HEK293 (cell line): ENCODE measurements around the gene PHC1.

Experiments
- CTCF ChIA-PET: fragments of 350-600 bp; formaldehyde crosslinking; extraction: SDS; loops from one replicate; lab custom pipeline; 2021; ENCODE audit warnings: antibody characterized with exemption; lab: Yijun Ruan, JAX
- POLR2A ChIA-PET: fragments of 300-600 bp; formaldehyde crosslinking; extraction: SDS; loops from one replicate; lab custom pipeline; 2020; ENCODE audit warnings: antibody characterized with exemption, inconsistent platforms; lab: Yijun Ruan, JAX
- H3K27ac ChIP-seq: fragments of 200-500 bp; sonication (Bioruptor generic); 2 replicates; pipeline ENCODE4 v1.5.1; 2014; ENCODE audit warnings: low read depth, low read length, control low read depth, inconsistent platforms; ENCODE audit errors: extremely low read depth
- H3K36me3 ChIP-seq, 2 experiments: fragments of 200-500 bp in 1 of 2; sonication (Bioruptor generic) in 1 of 2; 1 replicate in 1 of 2; 2 replicates in 1 of 2; pipeline ENCODE4 v1.5.1; 2014 to 2017; ENCODE audit warnings: inconsistent platforms in 2 of 2, low read length in 2 of 2; ENCODE audit not compliant: control insufficient read depth in 2 of 2, insufficient read depth in 1 of 2
- H3K4me1 ChIP-seq: fragments of 200-500 bp; sonication (Bioruptor generic); 2 replicates; pipeline ENCODE4 v1.5.1; 2014; ENCODE audit warnings: mild to moderate bottlenecking, low read length, inconsistent platforms; ENCODE audit not compliant: control insufficient read depth, insufficient read depth
- H3K4me3 ChIP-seq: 2 replicates; pipeline ENCODE4 v1.5.1; 2011; ENCODE audit warnings: low read depth, mild to moderate bottlenecking, control low read depth, low read length, moderate library complexity
- H3K9me3 ChIP-seq: fragments of 200-500 bp; sonication (Bioruptor generic); 2 replicates; pipeline ENCODE4 v1.5.1; 2014; ENCODE audit warnings: low read depth, low read length, inconsistent platforms; ENCODE audit not compliant: control insufficient read depth, insufficient read depth
- FEZF1 ChIP-seq: fragments of 450-650 bp; formaldehyde crosslinking; IDR thresholded peaks from 2 replicates; pipeline ENCODE4 v1.5.1; 2016; ENCODE audit warnings: missing biosample characterization, missing genetic modification characterization
- HOXD13 ChIP-seq: sonication (generic); formaldehyde crosslinking; IDR thresholded peaks from 2 replicates; pipeline ENCODE4 v1.8.0; 2022; ENCODE audit warnings: missing genetic modification reagents, borderline replicate concordance
- KLF1 ChIP-seq: fragments of 450-650 bp; formaldehyde crosslinking; IDR thresholded peaks from 2 replicates; pipeline ENCODE4 v1.5.1; 2016; ENCODE audit warnings: missing biosample characterization, missing genetic modification characterization
- KLF16 ChIP-seq: fragments of 450-650 bp; formaldehyde crosslinking; IDR thresholded peaks from 2 replicates; pipeline ENCODE4 v1.5.1; 2017; ENCODE audit warnings: missing biosample characterization, missing genetic modification characterization
- KLF8 ChIP-seq: fragments of 450-650 bp; formaldehyde crosslinking; IDR thresholded peaks from 2 replicates; pipeline ENCODE4 v1.5.1; 2016; ENCODE audit warnings: missing biosample characterization, missing genetic modification characterization
- OSR2 ChIP-seq: fragments of 450-650 bp; formaldehyde crosslinking; IDR thresholded peaks from 2 replicates; pipeline ENCODE4 v1.5.1; 2016; ENCODE audit warnings: missing biosample characterization, missing genetic modification characterization
- TSHZ1 ChIP-seq: fragments of 450-650 bp; formaldehyde crosslinking; IDR thresholded peaks from 2 replicates; pipeline ENCODE4 v1.5.1; 2016; ENCODE audit warnings: missing biosample characterization, missing genetic modification characterization, borderline replicate concordance
- YY2 ChIP-seq: fragments of 450-650 bp; formaldehyde crosslinking; IDR thresholded peaks from 2 replicates; pipeline ENCODE4 v1.5.1; 2016; ENCODE audit warnings: missing biosample characterization, missing genetic modification characterization
- ZNF132 ChIP-seq: fragments of 450-650 bp; formaldehyde crosslinking; IDR thresholded peaks from 2 replicates; pipeline ENCODE4 v1.5.1; 2017; ENCODE audit warnings: missing biosample characterization, missing genetic modification characterization, borderline replicate concordance
- ZNF133 ChIP-seq: fragments of 450-650 bp; formaldehyde crosslinking; IDR thresholded peaks from 2 replicates; pipeline ENCODE4 v1.5.1; 2016; ENCODE audit warnings: missing biosample characterization, missing genetic modification characterization
- ZNF211 ChIP-seq: fragments of 450-650 bp; formaldehyde crosslinking; IDR thresholded peaks from 2 replicates; pipeline ENCODE4 v1.5.1; 2016; ENCODE audit warnings: low read depth, missing biosample characterization, missing genetic modification characterization
- ZNF221 ChIP-seq: fragments of 450-650 bp; formaldehyde crosslinking; IDR thresholded peaks from 2 replicates; pipeline ENCODE4 v1.5.1; 2017; ENCODE audit warnings: missing biosample characterization, missing genetic modification characterization, borderline replicate concordance
- ZNF302 ChIP-seq: fragments of 450-650 bp; formaldehyde crosslinking; IDR thresholded peaks from 2 replicates; pipeline ENCODE4 v1.5.1; 2016; ENCODE audit warnings: missing biosample characterization, missing genetic modification characterization, low read depth
- ZNF324 ChIP-seq: fragments of 450-650 bp; formaldehyde crosslinking; IDR thresholded peaks from 2 replicates; pipeline ENCODE4 v1.5.1; 2016; ENCODE audit warnings: missing biosample characterization, missing genetic modification characterization
- ZNF544 ChIP-seq: fragments of 450-650 bp; formaldehyde crosslinking; IDR thresholded peaks from 2 replicates; pipeline ENCODE4 v1.5.0; 2017; ENCODE audit warnings: missing biosample characterization, missing genetic modification characterization
- ZNF571 ChIP-seq: fragments of 450-650 bp; formaldehyde crosslinking; IDR thresholded peaks from 2 replicates; pipeline ENCODE4 v1.5.0; 2017; ENCODE audit warnings: missing biosample characterization, missing genetic modification characterization
- ZNF596 ChIP-seq: fragments of 450-650 bp; IDR thresholded peaks from 2 replicates; pipeline ENCODE4 v1.5.0; 2018; ENCODE audit warnings: missing biosample characterization, mild to moderate bottlenecking, missing genetic modification characterization, moderate library complexity
- ZNF624 ChIP-seq: fragments of 450-650 bp; formaldehyde crosslinking; IDR thresholded peaks from 2 replicates; pipeline ENCODE4 v1.5.1; 2017; ENCODE audit warnings: missing biosample characterization, missing genetic modification characterization
- ZNF768 ChIP-seq: fragments of 450-650 bp; formaldehyde crosslinking; IDR thresholded peaks from 2 replicates; pipeline ENCODE4 v1.5.1; 2018; ENCODE audit warnings: missing biosample characterization, mild to moderate bottlenecking, missing genetic modification characterization
- ZNF776 ChIP-seq: fragments of 450-650 bp; formaldehyde crosslinking; IDR thresholded peaks from 2 replicates; pipeline ENCODE4 v1.5.0; 2017; ENCODE audit warnings: missing biosample characterization, missing genetic modification characterization, borderline replicate concordance
- ZNF791 ChIP-seq: fragments of 450-650 bp; formaldehyde crosslinking; IDR thresholded peaks from 2 replicates; pipeline ENCODE4 v1.5.1; 2016; ENCODE audit warnings: missing biosample characterization, missing genetic modification characterization
- ZSCAN16 ChIP-seq: fragments of 450-650 bp; formaldehyde crosslinking; IDR thresholded peaks from 2 replicates; pipeline ENCODE4 v1.5.1; 2016; ENCODE audit warnings: missing biosample characterization, missing genetic modification characterization
- ZSCAN4 ChIP-seq: fragments of 450-650 bp; formaldehyde crosslinking; IDR thresholded peaks from 2 replicates; pipeline ENCODE4 v1.5.1; 2017; ENCODE audit warnings: missing biosample characterization, missing genetic modification characterization
- TF ChIP-seq, protein P1 (sequence below): fragments of 450-650 bp; formaldehyde crosslinking; IDR thresholded peaks from 2 replicates; pipeline ENCODE4 v1.5.1; 2016; ENCODE audit warnings: missing biosample characterization, missing genetic modification characterization, borderline replicate concordance
- TF ChIP-seq, protein P2 (sequence below): fragments of 450-650 bp; formaldehyde crosslinking; IDR thresholded peaks from 2 replicates; pipeline ENCODE4 v1.5.1; 2017; ENCODE audit warnings: missing biosample characterization, missing genetic modification characterization
- TF ChIP-seq, protein P3 (sequence below): fragments of 450-650 bp; formaldehyde crosslinking; IDR thresholded peaks from 2 replicates; pipeline ENCODE4 v1.5.1; 2016; ENCODE audit warnings: missing biosample characterization, missing genetic modification characterization

Gene PHC1

DNA sequence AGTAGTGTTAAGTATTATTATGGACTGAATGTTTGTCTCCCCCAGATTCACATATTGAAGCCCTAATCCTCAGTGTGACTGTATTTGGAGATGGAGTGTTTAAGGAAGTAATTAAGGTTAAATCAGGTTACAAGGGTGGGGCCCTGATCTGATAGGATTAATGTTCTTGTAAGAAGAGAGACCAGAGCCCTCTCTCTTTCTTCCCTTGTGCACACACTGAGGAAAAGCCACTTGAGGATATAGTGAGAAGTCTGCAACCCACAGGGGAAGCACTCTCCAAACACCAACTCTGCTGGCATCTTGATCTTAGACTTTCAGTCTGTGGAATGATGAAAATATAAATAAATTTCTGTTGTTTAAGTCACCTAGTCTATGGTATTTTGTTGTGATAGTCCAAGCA, 72.9 kb downstream of the PHC1 start (continued):
- no peak for TF ChIP-seq ZNF302 (tag by site-specific recombination)
- TF ChIP-seq, protein P1, sequence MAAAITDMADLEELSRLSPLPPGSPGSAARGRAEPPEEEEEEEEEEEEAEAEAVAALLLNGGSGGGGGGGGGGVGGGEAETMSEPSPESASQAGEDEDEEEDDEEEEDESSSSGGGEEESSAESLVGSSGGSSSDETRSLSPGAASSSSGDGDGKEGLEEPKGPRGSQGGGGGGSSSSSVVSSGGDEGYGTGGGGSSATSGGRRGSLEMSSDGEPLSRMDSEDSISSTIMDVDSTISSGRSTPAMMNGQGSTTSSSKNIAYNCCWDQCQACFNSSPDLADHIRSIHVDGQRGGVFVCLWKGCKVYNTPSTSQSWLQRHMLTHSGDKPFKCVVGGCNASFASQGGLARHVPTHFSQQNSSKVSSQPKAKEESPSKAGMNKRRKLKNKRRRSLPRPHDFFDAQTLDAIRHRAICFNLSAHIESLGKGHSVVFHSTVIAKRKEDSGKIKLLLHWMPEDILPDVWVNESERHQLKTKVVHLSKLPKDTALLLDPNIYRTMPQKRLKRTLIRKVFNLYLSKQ (tag by site-specific recombination): no peak
- no peak for TF ChIP-seq KLF16
- no peak for TF ChIP-seq KLF1 (tag by site-specific recombination)

- no peak overlapping the region for H3K27ac ChIP-seq
- CTCF ChIA-PET: interaction anchor here (0.5 kb wide), 1 partner anchor 63 kb away, joined by 4 read pairs; no protein-coding TSS in a partner anchor
- no peak overlapping the region for H3K4me3 ChIP-seq
- POLR2A ChIA-PET: no interaction called here
- TF ChIP-seq ZNF791 (tag by site-specific recombination) (no peak), YY2 (tag by site-specific recombination) (no peak), OSR2 (no peak), ZNF324 (tag by site-specific recombination) (no peak), ZNF544 (no peak), ZNF624 (no peak), ZNF133 (tag by site-specific recombination) (no peak), ZNF211 (tag by site-specific recombination) (no peak), ZNF596 (tag by site-specific recombination) (no peak), ZNF768 (tag by site-specific recombination) (no peak), FEZF1 (no peak), HOXD13 (CRISPR knock-in tag) (no peak), TSHZ1 (no peak), ZSCAN16 (tag by site-specific recombination) (no peak)
- TF ChIP-seq, protein P2, sequence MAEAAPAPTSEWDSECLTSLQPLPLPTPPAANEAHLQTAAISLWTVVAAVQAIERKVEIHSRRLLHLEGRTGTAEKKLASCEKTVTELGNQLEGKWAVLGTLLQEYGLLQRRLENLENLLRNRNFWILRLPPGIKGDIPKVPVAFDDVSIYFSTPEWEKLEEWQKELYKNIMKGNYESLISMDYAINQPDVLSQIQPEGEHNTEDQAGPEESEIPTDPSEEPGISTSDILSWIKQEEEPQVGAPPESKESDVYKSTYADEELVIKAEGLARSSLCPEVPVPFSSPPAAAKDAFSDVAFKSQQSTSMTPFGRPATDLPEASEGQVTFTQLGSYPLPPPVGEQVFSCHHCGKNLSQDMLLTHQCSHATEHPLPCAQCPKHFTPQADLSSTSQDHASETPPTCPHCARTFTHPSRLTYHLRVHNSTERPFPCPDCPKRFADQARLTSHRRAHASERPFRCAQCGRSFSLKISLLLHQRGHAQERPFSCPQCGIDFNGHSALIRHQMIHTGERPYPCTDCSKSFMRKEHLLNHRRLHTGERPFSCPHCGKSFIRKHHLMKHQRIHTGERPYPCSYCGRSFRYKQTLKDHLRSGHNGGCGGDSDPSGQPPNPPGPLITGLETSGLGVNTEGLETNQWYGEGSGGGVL (tag by site-specific recombination): no peak
- no peaks in the 10 kb centered on the region for H3K9me3 ChIP-seq
- no peaks in the 10 kb centered on the region for H3K4me1 ChIP-seq
- no peaks in the 10 kb centered on the region for H3K36me3 ChIP-seq
Observed at GRCh38 chr12:8987685-8988084, 73.4 kb downstream of the PHC1 start.

- H3K36me3 ChIP-seq: no peaks in the 10 kb centered on the region
- H3K9me3 ChIP-seq: no peaks in the 10 kb centered on the region
- no peak within 1 kb of the TSS for H3K27ac ChIP-seq
- ChIA-PET POLR2A (no interaction called here), CTCF (interaction anchor here (0.8 kb wide), 1 partner anchor 51 kb away, joined by 7 read pairs; no protein-coding TSS in a partner anchor)
- no peaks in the 10 kb centered on the region for H3K4me1 ChIP-seq
- H3K4me3 ChIP-seq: no peak within 1 kb of the TSS
- no peak for TF ChIP-seq ZSCAN4 (tag by site-specific recombination)
- TF ChIP-seq, protein P3, sequence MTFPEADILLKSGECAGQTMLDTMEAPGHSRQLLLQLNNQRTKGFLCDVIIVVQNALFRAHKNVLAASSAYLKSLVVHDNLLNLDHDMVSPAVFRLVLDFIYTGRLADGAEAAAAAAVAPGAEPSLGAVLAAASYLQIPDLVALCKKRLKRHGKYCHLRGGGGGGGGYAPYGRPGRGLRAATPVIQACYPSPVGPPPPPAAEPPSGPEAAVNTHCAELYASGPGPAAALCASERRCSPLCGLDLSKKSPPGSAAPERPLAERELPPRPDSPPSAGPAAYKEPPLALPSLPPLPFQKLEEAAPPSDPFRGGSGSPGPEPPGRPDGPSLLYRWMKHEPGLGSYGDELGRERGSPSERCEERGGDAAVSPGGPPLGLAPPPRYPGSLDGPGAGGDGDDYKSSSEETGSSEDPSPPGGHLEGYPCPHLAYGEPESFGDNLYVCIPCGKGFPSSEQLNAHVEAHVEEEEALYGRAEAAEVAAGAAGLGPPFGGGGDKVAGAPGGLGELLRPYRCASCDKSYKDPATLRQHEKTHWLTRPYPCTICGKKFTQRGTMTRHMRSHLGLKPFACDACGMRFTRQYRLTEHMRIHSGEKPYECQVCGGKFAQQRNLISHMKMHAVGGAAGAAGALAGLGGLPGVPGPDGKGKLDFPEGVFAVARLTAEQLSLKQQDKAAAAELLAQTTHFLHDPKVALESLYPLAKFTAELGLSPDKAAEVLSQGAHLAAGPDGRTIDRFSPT (tag by site-specific recombination): no peak
- TF ChIP-seq ZNF571 (tag by site-specific recombination): no peak
- no peak for TF ChIP-seq ZNF132 (tag by site-specific recombination)
- no peak for TF ChIP-seq ZNF776 (tag by site-specific recombination)
- no peak for TF ChIP-seq ZNF221 (tag by site-specific recombination)
- no peak for TF ChIP-seq KLF8 (tag by site-specific recombination)
Observed at GRCh38 chr12:8989413-8989812, 75.1 kb downstream of the PHC1 start, which contains the start of gene KLRG1. Gene KLRG1, plus strand, starts transcription at chr12:8989546. Its CDS starts 90 bp downstream, at chr12:8989636.
